Activated CD4-positive, alpha-beta T cell treated with anti-CD3 and anti-CD28 coated beads for 24 hours (primary cell): ENCODE results near the gene CCR2.

Experiments
- DNase-seq, 2 donors: peaks; one replicate each; pipeline ENCODE4 v3.0.0-alpha.2; 2020; ENCODE audit warnings: low read depth in 2 of 2

The CCR2 gene

DNA sequence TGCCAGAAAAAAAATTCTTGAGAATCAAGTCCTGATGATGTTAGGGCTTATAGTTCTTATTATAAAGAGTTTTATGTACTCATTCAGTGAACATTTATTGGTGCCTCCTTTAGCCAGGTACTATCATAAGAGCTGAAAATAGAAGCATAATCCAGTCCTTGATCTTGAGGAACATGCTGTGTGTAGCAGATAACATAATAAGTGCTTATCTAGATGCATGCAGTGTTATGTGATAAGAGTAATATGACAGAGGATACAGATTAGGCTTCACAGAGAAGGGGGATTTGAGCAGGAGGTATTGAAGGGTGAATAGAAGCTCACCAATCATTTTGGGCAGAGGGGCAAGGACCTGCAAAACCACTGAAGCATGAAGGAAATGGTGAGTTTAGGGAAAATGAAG, 1.1 kb downstream of the CCR2 start:
- no peak for DNase-seq

DNA sequence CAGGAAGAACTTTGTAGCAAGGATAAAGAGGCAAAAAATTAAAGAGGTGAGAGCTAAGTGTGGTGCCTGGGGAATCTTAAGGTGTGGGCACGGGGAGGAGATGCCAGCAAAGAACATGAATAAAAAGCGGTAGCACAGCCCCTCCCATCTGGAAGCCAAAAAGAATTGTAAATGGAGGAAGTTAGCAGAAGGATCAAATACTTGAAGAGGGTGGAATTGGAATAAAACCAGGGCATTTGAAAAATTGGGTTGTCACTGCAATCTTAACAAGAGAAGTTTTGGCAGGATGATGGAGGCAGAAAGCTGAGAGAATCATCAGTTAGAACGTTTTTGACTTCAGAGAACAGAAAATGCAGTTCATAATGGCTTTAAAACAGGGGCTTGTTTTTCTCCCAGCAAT, 2.4 kb downstream of the CCR2 start:
- DNase-seq = no peak

DNA sequence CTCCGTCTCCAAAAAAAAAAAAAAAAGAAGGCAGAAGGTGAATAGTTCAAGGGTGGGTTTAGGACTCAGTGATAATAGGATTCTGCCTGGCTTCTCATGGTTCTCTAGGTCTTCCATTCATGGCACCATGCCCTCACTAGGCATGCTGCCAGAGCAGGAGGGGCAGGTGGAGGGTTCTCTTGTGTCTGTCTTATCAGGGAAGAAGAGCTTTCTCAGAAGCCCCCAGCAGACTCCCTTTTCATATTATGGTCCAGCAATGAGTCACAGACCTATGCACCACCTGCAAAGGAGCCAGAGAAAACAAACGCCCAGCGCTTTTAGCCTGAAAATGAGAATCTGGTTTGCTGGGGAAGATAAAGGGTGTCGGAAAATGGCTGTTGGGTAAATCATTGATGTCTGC, 3.0 kb downstream of the CCR2 start:
- no peak for DNase-seq

DNA sequence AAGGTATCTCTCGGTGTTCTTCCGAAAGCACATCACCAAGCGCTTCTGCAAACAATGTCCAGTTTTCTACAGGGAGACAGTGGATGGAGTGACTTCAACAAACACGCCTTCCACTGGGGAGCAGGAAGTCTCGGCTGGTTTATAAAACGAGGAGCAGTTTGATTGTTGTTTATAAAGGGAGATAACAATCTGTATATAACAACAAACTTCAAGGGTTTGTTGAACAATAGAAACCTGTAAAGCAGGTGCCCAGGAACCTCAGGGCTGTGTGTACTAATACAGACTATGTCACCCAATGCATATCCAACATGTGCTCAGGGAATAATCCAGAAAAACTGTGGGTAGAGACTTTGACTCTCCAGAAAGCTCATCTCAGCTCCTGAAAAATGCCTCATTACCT, 4.6 kb downstream of the CCR2 start:
- no peak for DNase-seq

DNA sequence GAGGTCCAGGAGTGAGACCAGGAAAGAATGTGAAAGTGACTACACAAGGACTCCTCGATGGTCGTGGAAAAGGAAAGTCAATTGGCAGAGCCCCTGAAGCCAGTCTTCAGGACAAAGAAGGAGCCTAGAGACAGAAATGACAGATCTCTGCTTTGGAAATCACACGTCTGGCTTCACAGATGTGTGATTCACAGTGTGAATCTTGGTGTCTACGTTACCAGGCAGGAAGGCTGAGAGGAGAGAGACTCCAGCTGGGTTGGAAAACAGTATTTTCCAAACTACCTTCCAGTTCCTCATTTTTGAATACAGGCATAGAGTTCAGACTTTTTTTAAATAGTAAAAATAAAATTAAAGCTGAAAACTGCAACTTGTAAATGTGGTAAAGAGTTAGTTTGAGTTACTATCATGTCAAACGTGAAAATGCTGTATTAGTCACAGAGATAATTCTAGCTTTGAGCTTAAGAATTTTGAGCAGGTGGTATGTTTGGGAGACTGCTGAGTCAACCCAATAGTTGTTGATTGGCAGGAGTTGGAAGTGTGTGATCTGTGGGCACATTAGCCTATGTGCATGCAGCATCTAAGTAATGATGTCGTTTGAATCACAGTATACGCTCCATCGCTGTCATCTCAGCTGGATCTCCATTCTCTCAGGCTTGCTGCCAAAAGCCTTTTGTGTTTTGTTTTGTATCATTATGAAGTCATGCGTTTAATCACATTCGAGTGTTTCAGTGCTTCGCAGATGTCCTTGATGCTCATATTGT, 6.0 kb downstream of the CCR2 start:
- DNase-seq = no peak

DNA sequence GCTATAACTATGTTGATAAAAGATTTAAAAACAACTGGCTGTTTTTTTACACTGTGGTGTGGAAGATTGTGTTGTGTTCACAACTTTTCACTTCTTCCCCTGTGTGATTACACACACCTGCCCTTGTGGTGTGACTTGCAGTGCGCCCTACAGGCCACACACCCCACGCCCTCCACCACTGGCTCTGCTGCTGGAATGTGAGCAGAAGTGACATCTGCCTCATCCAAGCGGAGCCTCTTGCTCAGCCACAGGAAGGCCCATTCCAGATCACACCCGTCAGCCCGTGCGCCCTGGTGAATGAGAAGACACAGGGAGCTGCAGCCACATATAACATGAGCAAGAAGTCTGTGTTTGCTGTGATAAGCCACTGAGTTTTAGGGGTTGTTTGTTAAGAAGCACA, 7.0 kb downstream of the CCR2 start:
- no peak for DNase-seq

DNA sequence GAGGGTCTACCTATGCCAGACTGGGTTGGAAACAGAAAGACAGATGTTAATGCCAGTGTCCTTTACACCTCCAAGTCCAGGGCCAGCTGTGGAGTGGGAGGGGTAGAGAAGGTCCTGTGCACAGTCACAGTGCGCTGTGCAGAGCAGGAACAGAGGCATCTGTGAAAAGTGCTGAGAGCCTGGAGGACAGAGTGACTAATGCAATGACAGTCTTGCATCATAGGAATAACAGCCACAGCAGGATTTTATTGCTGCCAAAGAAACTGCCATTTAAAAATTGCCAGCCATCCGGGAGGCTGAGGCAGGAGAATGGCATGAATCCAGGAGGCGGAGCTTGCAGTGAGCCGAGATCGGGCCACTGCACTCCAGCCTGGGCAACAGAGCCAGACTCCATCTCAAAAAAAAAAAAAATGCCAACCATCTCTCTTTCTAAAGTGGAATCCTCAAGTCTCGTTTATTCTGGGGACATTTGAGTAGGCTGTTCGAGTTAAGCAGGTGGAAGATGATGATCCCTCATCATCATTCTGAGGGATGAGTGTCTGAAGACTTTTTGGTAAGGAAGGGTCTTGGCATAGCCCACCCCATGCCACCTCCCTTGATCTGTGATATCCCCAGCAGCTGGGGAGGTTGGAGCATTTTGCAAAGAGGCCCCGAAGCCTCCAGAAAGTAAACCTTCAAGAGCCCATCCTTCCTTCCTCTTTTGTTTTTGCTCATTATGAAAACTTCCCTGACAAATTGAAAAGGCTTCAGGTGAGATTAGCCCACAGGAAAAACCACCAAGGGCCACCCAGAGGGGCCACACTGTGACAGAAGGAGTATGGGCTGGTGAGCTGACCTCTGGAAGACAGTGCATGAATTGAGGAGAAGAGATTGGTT, 7.7 kb downstream of the CCR2 start:
- DNase-seq = no peak

DNA sequence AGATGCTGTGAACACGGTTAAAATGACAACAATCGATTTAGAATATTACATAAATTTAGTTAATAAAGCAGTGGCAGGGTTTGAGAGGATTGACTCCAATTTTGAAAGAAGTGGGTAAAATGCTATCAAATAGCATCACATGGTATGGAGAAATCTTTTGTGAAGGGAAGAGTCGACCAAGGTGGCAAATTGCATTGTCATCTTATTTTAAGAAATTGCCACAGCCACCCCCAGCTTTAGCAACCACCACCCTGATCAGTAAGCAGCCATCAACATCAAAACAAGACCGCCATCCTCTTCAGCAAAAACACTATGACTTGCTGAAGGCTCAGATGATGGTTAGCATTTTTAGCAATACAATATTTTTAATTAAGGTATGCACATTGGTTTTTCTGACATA, 11.1 kb downstream of the CCR2 start:
- no peak for DNase-seq

DNA sequence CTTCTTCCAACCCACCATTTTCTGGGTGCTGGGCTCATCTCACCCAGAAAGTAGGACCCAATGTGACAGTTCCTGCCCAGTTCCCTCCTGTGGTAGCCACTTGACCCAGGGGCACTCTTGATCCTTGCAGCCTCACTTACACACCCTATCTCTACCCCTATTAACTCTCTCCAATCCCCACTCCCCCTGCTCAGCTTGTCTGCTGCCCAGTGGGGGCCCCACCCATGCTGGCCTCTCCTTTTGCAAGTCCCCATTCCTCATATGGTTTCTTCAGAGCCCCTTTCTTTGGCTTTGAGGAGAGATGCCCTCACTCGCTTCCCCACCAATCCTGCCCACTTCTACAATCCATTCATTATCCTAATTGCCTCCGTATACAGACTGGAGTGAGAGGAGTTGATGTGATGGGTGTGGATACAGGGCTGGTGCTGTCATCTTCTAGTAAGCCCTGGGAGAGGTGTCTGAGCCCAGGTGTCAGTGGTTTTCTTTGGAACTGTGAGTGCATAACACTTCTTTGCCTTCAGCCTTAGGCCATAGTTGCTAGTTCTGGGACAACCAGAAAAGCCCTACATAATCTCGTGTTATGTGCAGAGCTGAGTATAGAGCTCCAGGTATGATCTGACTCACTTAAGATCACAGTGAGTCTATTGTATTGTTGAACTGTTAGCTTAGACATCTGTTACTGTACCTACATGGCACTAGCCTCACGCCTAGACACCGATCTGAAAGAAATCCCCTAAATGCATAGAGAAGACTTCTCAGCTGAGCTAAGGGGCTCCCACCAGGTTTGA, 12.0 kb downstream of the CCR2 start:
- DNase-seq = no peak

DNA sequence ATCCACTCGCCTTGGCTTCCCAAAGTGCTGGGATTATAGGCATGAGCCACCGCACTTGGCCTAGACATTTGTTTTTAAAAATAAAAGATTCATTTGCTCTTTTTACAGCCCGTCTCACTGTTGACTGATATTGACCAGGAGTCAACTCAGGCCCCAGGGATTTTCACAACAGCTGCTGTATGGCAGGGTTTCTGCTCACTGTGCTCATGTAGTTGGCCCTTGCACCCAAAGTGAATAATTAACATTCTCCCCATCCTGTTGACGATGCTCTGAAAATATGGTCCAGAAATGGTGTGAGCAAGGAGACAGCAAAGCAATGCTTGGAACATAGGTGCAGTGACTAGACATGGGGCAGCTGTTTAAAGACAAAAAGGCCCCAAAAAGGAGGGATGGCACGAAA, 13.9 kb downstream of the CCR2 start:
- DNase-seq = no peak

DNA sequence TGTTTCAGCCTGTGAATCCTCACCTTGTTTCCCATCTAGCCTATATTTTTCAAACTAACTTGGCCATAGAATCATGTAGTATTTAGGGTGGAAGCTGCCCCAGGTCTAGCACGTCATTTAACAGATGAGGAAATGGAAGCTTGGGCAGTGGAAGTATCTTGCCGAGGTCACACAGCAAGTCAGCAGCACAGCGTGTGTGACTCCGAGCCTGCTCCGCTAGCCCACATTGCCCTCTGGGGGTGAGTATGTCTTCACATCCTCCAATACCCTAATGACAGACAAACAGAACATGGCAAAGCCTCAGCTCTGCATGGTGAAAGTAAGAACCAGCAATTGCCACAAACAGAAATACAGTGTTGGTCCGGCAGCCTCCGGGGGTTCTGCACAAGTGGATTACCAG, 14.7 kb downstream of the CCR2 start:
- peak in 1 of 2 donors; percentile 35 for DNase-seq

DNA sequence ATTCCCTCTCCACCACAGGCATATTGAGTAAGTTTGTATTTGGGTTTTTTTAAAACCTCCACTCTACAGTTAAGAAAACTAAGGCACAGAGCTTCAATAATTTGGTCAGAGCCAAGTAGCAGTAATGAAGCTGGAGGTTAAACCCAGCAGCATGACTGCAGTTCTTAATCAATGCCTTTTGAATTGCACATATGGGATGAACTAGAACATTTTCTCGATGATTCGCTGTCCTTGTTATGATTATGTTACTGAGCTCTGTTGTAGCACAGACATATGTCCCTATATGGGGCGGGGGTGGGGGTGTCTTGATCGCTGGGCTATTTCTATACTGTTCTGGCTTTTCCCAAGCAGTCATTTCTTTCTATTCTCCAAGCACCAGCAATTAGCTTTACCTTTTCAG, 15.2 kb downstream of the CCR2 start:
- no peak for DNase-seq

DNA sequence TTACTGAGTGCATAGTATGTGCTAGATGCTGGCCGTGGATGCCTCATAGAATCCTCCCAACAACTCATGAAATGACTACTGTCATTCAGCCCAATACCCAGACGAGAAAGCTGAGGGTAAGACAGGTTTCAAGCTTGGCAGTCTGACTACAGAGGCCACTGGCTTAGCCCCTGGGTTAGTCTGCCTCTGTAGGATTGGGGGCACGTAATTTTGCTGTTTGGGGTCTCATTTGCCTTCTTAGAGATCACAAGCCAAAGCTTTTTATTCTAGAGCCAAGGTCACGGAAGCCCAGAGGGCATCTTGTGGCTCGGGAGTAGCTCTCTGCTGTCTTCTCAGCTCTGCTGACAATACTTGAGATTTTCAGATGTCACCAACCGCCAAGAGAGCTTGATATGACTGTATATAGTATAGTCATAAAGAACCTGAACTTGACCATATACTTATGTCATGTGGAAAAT, 15.8 kb downstream of the CCR2 start:
- no peak for DNase-seq

DNA sequence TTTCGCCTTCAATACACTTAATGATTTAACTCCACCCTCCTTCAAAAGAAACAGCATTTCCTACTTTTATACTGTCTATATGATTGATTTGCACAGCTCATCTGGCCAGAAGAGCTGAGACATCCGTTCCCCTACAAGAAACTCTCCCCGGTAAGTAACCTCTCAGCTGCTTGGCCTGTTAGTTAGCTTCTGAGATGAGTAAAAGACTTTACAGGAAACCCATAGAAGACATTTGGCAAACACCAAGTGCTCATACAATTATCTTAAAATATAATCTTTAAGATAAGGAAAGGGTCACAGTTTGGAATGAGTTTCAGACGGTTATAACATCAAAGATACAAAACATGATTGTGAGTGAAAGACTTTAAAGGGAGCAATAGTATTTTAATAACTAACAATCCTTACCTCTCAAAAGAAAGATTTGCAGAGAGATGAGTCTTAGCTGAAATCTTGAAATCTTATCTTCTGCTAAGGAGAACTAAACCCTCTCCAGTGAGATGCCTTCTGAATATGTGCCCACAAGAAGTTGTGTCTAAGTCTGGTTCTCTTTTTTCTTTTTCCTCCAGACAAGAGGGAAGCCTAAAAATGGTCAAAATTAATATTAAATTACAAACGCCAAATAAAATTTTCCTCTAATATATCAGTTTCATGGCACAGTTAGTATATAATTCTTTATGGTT, 17.1 kb downstream of the CCR2 start, which contains the start of gene CCR5:
Gene CCR5 (plus strand): TSS at position 108 of the 680 bp plus-strand sequence. CDS start 1,957 bp downstream, outside the sequence.
- DNase-seq = no peak

DNA sequence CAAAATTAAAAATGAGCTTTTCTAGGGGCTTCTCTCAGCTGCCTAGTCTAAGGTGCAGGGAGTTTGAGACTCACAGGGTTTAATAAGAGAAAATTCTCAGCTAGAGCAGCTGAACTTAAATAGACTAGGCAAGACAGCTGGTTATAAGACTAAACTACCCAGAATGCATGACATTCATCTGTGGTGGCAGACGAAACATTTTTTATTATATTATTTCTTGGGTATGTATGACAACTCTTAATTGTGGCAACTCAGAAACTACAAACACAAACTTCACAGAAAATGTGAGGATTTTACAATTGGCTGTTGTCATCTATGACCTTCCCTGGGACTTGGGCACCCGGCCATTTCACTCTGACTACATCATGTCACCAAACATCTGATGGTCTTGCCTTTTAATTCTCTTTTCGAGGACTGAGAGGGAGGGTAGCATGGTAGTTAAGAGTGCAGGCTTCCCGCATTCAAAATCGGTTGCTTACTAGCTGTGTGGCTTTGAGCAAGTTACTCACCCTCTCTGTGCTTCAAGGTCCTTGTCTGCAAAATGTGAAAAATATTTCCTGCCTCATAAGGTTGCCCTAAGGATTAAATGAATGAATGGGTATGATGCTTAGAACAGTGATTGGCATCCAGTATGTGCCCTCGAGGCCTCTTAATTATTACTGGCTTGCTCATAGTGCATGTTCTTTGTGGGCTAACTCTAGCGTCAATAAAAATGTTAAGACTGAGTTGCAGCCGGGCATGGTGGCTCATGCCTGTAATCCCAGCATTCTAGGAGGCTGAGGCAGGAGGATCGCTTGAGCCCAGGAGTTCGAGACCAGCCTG, 17.8 kb downstream of the CCR2 start:
- no peak for DNase-seq

DNA sequence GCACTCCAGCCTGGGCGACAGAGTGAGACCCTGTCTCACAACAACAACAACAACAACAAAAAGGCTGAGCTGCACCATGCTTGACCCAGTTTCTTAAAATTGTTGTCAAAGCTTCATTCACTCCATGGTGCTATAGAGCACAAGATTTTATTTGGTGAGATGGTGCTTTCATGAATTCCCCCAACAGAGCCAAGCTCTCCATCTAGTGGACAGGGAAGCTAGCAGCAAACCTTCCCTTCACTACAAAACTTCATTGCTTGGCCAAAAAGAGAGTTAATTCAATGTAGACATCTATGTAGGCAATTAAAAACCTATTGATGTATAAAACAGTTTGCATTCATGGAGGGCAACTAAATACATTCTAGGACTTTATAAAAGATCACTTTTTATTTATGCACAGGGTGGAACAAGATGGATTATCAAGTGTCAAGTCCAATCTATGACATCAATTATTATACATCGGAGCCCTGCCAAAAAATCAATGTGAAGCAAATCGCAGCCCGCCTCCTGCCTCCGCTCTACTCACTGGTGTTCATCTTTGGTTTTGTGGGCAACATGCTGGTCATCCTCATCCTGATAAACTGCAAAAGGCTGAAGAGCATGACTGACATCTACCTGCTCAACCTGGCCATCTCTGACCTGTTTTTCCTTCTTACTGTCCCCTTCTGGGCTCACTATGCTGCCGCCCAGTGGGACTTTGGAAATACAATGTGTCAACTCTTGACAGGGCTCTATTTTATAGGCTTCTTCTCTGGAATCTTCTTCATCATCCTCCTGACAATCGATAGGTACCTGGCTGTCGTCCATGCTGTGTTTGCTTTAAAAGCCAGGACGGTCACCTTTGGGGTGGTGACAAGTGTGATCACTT, 18.8 kb downstream of the CCR2 start:
- DNase-seq = no peak

DNA sequence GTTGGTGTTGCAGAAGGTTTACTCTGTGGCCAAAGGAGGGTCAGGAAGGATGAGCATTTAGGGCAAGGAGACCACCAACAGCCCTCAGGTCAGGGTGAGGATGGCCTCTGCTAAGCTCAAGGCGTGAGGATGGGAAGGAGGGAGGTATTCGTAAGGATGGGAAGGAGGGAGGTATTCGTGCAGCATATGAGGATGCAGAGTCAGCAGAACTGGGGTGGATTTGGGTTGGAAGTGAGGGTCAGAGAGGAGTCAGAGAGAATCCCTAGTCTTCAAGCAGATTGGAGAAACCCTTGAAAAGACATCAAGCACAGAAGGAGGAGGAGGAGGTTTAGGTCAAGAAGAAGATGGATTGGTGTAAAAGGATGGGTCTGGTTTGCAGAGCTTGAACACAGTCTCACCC, 20.8 kb downstream of the CCR2 start:
- DNase-seq = no peak

DNA sequence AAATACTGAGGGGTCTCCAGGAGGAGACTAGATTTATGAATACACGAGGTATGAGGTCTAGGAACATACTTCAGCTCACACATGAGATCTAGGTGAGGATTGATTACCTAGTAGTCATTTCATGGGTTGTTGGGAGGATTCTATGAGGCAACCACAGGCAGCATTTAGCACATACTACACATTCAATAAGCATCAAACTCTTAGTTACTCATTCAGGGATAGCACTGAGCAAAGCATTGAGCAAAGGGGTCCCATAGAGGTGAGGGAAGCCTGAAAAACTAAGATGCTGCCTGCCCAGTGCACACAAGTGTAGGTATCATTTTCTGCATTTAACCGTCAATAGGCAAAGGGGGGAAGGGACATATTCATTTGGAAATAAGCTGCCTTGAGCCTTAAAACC, 21.3 kb downstream of the CCR2 start:
- DNase-seq = no peak

DNA sequence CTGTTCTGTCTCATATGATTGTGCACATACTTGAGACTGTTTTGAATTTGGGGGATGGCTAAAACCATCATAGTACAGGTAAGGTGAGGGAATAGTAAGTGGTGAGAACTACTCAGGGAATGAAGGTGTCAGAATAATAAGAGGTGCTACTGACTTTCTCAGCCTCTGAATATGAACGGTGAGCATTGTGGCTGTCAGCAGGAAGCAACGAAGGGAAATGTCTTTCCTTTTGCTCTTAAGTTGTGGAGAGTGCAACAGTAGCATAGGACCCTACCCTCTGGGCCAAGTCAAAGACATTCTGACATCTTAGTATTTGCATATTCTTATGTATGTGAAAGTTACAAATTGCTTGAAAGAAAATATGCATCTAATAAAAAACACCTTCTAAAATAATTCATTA, 21.9 kb downstream of the CCR2 start:
- DNase-seq = no peak
